Thoracic aorta (tissue), 2 donors: ENCODE results near the gene SH3GL2. TPM values are rescaled to one million over a fixed set of nuclear protein-coding genes. Genes with fewer than 3 reads are reported as not detected.

ENCODE experiments used
- ATAC-seq: fragments of 150-250 bp; one replicate; pipeline ENCODE4 v1.8.0; 2017; ENCODE audit warnings: low read depth; ENCODE audit not compliant: insufficient number of reproducible peaks, low FRiP score
- DNase-seq: peaks from one replicate; pipeline ENCODE4 v3.0.0-alpha.2; 2020; ENCODE audit warnings: low spot score
- H3K27ac ChIP-seq, 2 donors: fragments of 200-600 bp; sonication (generic); 1 replicate in 1 of 2; 2 replicates in 1 of 2; pipeline ENCODE4 v1.5.1; 2016; ENCODE audit warnings: mild to moderate bottlenecking in 2 of 2, moderate library complexity in 2 of 2
- H3K27me3 ChIP-seq: fragments of 200-600 bp; sonication (generic); replicated peaks from 2 replicates; pipeline ENCODE4 v1.6.0; 2016; ENCODE audit warnings: mild to moderate bottlenecking; ENCODE audit not compliant: insufficient read depth
- H3K36me3 ChIP-seq: fragments of 200-600 bp; sonication (generic); one replicate; pipeline ENCODE4 v1.5.1; 2016
- H3K4me1 ChIP-seq, 2 donors: fragments of 200-600 bp; sonication (generic); 1 replicate in 1 of 2; 2 replicates in 1 of 2; pipeline versions ENCODE4 v1.5.1 to v1.6.0; 2016; ENCODE audit warnings: low read depth in 2 of 2, mild to moderate bottlenecking in 1 of 2; ENCODE audit not compliant: control insufficient read depth in 1 of 2
- H3K4me3 ChIP-seq: fragments of 200-600 bp; sonication (generic); 2 replicates; pipeline ENCODE4 v1.5.1; 2016; ENCODE audit warnings: mild to moderate bottlenecking
- H3K9me3 ChIP-seq: fragments of 200-600 bp; sonication (generic); 2 replicates; pipeline ENCODE4 v1.5.1; 2016
- total RNA-seq, 2 donors: library from RNA; depleted of rRNA; stranded (reverse); fragments of >200 nt; gene quantifications; one replicate each; pipeline versions ENCODE4 v1.1.0 to v1.2.3, GENCODE V29; 2016
- TF ChIP-seq, protein P1 (sequence below): fragments of 200-600 bp; sonication (generic); IDR thresholded peaks from one replicate; pipeline ENCODE4 v1.5.1; 2019; ENCODE audit warnings: antibody characterized with exemption

SH3GL2 gene
- total RNA-seq, 2 donors from 2014 or later: not detected

DNA sequence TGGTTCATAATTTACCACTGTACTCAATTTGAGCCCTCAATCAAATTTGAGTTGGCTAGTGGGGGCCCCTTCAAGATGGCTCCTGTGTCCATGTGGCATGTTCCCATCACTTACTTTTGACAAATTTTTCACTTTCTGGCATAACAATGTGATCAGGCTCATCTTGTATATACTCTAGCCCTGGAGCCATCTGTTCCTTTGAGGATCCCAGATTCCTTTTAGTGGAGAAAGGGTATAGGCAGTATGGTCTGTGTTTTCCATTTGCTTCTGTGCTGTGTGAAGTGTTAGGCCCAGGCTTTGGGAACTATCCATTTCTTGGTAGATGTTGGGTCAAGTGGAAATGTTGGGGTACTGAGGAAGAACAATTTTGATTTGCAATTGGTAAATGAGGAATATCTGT lies 45.7 kb downstream of the SH3GL2 start:
- H3K36me3 ChIP-seq: no peaks in the 10 kb centered on the region
- H3K9me3 ChIP-seq: no peaks in the 10 kb centered on the region
- DNase-seq (no peak), ATAC-seq (no peak)
- no peaks in the 10 kb centered on the region for H3K27me3 ChIP-seq
- TF ChIP-seq, protein P1, sequence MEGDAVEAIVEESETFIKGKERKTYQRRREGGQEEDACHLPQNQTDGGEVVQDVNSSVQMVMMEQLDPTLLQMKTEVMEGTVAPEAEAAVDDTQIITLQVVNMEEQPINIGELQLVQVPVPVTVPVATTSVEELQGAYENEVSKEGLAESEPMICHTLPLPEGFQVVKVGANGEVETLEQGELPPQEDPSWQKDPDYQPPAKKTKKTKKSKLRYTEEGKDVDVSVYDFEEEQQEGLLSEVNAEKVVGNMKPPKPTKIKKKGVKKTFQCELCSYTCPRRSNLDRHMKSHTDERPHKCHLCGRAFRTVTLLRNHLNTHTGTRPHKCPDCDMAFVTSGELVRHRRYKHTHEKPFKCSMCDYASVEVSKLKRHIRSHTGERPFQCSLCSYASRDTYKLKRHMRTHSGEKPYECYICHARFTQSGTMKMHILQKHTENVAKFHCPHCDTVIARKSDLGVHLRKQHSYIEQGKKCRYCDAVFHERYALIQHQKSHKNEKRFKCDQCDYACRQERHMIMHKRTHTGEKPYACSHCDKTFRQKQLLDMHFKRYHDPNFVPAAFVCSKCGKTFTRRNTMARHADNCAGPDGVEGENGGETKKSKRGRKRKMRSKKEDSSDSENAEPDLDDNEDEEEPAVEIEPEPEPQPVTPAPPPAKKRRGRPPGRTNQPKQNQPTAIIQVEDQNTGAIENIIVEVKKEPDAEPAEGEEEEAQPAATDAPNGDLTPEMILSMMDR: no peak
- no peaks in the 10 kb centered on the region for H3K4me1 ChIP-seq
- H3K27ac ChIP-seq: no peak overlapping the region
- no peak overlapping the region for H3K4me3 ChIP-seq

DNA sequence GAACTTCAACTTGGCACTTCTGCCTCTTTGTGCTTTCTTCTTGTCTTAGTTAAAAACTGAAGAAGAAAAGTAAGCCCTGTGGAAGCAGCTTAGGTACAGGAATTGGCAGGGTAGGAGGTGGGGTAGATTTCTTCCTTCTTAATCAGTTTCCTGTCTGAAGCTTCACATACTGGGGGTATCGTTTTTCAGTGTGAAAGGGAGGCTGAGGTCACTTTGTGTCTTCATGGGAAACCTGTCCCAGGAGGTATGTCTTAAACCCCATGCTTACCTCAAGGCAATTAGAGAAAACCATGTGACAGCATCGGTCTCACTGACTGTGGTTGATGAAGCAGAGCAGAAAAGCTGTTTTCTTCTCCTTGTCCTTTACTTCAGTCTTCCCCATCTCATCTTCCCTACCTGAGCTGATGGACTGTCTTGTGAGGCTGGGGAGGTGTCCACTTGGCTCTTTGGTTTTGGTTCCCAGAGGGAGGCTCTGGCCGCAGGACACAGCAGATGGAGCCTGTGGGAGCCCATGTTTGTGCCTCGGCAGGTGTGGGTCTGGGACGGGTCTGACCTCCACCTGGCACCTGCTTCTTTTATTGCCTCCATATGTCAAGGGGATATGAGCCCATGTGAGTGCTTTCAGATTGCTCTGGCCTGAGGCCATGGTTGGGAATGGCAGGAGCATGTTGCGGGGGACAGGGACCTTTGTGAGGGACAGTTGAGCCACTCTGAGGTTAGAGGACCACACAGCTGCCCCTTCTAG lies 47.0 kb downstream of the SH3GL2 start:
- ATAC-seq: no peak
- no peaks in the 10 kb centered on the region for H3K27me3 ChIP-seq
- no peaks in the 10 kb centered on the region for H3K36me3 ChIP-seq
- no peaks in the 10 kb centered on the region for H3K9me3 ChIP-seq
- no peaks in the 10 kb centered on the region for H3K4me1 ChIP-seq
- no peak overlapping the region for H3K27ac ChIP-seq
- no peak overlapping the region for H3K4me3 ChIP-seq
- no peak for DNase-seq
- TF ChIP-seq, protein P1: no peak

DNA sequence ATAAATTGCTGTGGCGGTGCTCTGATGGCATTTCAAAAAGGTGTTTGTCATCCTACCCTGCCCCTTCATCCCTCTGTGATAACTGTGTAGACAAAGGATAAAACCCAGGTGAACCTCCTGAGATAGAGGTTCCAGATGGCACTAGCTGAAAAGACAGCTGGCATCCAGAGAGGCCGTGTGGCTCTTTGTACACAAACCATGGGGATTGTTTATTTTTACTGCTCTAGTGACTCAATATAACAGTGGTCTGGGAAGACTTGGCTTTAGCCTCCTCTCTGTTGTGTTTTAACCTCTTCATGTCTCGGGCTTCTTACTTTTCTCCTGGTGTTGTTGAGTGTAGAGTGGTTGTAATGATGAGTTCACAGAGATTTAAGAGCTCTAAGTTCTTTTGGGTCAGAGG lies 48.8 kb downstream of the SH3GL2 start:
- Histone ChIP-seq H3K4me1 (no peaks in the 10 kb centered on the region), H3K27me3 (no peaks in the 10 kb centered on the region), H3K9me3 (no peaks in the 10 kb centered on the region), H3K27ac (no peak overlapping the region), H3K4me3 (no peak overlapping the region), H3K36me3 (no peaks in the 10 kb centered on the region)
- TF ChIP-seq, protein P1: no peak
- no peak for ATAC-seq
- no peak for DNase-seq

DNA sequence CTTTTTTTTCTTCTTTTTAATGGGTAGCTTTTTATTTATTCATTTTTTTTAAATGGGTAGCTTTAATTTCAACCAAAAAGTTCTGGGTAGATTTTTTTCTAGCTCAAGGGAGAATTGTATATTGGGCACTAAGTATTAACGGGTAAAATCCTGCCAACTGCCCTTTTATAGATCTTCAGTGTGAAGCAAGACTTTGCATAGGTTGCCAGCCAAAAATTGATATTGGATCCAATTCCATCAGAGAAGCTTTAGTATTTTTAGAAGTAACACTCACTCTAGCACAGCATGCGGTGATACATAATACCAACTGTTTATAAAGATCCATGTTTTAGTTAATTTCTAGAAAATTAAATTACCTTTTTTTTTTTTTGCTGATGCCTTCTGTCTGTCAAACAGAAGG lies 49.8 kb downstream of the SH3GL2 start:
- no peak for ATAC-seq
- Histone ChIP-seq H3K4me3 (no peak overlapping the region), H3K9me3 (no peaks in the 10 kb centered on the region), H3K27ac (no peak overlapping the region), H3K27me3 (no peaks in the 10 kb centered on the region), H3K4me1 (no peaks in the 10 kb centered on the region), H3K36me3 (no peaks in the 10 kb centered on the region)
- no peak for DNase-seq
- TF ChIP-seq, protein P1: no peak

DNA sequence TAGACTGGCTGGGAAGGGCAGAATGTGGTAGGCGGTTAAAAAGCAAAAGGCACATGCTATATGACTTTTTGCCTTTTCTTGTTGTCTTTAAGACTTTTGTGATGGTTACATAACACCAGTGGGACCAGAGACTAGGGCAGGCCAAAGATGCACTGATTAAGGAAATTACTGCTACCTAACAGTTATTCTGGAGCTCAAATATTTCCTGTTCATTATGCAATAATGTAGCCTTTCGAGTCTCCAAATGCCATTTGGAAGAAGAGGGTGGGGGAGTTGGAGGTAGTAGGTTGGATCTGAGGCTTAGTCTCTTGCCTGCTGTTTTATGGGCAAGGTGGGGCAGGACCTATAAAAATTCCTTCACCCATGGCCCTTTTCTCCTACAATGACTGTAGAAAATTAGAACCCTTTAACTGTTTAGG lies 51.7 kb downstream of the SH3GL2 start:
- no peak overlapping the region for H3K27ac ChIP-seq
- H3K27me3 ChIP-seq: no peaks in the 10 kb centered on the region
- H3K4me1 ChIP-seq: no peaks in the 10 kb centered on the region
- no peaks in the 10 kb centered on the region for H3K9me3 ChIP-seq
- TF ChIP-seq, protein P1: no peak
- no peak for ATAC-seq
- no peak overlapping the region for H3K4me3 ChIP-seq
- DNase-seq: no peak
- no peaks in the 10 kb centered on the region for H3K36me3 ChIP-seq
